HG03460 (cell line): ENCODE results near the gene RIPOR3.
A peak's percentile ranks its signal among the peaks of the same experiment; 100 is the strongest.

ENCODE experiments used
- ATAC-seq: cut with Tn5 transposase; IDR thresholded peaks from one replicate; pipeline ENCODE4 v1.9.1; 2021; ENCODE audit not compliant: unreplicated experiment

Gene RIPOR3

DNA sequence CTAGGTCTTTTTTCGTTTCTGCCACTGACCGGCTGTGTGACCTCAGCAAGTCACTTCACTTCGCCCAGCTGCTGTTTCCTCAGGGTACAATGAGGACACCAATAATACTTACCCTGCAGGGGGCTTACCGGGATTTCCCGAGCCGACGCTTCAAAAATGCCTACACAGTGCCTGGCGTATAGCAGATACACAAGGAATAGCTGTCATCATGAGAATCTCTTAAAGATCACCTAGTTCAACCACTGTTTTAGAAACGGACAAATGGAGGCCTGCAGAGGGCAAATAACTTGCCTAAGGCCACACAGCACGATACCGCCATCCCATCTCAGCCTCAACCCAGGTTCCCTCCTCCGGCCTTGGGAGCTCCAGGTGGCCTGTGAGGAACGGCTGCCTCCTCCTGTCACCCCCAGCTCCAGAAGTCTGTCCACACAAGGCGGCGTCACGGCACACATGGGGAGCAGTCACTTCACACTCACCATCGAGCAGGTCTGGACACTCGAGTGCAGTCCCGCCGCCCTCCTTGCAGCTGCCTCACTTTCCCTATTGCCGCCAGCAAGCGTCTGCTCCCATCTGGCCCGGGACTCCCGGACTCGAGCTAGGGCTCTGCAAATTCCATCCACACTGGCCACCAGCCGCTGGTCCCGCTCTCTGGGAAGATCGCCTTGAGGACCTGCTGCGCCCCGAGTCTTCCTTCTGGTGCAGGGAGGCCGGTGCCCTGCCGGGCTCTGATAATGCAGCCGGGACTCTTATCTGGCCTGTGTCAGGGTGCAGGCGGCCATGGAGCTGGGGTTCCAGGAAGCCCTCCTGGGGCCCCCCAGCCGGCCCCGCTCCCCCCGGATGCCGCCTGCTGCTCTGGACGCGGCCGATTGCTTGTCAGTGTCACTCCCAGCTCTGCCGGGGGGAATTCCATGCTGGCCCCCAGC lies at the start of gene RIPOR3:
Gene RIPOR3, minus strand, starts transcription at position 893 of the 923 bp plus-strand sequence. Its CDS starts 414 bp downstream, at position 479.
- ATAC-seq, result no peak

DNA sequence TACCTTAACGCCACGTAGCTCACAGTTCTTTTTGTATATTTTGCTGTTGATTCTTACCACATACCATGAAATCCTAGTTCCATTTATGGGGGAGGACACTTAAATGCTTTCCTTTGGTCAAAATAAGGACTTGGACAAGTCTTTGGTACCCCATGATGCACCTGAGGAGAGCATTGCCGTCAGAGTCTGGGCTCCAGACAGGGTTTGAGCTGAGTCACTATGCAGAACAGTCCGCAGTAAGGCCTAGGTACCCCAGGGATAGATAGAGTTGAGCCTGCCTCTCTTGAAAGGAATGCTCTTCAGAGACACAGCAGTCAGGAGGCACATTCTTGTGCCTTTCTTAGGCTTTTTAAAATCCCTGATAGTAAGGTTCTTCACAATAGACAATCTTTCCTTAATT lies 46.0 kb upstream of the RIPOR3 start:
- ATAC-seq, result no peak

DNA sequence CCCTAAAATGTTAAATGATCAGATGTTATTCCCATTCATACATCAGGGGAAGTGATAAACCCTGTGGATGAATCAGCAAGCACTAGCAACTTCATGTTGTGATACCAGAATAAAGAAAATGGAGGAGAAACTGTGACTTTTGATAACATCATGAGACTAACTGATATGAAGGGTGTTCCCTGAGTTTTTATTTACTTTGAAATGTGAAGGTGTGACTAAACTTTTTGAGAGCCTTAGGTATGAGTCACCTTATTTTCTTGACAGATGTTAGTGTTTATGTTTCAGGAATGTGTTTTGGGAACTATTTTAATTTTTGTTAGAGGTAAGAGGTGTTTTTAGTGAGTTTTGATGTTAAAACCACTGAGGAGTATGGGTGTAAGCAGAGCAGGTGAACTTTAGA lies 44.5 kb upstream of the RIPOR3 start:
- no peak for ATAC-seq

DNA sequence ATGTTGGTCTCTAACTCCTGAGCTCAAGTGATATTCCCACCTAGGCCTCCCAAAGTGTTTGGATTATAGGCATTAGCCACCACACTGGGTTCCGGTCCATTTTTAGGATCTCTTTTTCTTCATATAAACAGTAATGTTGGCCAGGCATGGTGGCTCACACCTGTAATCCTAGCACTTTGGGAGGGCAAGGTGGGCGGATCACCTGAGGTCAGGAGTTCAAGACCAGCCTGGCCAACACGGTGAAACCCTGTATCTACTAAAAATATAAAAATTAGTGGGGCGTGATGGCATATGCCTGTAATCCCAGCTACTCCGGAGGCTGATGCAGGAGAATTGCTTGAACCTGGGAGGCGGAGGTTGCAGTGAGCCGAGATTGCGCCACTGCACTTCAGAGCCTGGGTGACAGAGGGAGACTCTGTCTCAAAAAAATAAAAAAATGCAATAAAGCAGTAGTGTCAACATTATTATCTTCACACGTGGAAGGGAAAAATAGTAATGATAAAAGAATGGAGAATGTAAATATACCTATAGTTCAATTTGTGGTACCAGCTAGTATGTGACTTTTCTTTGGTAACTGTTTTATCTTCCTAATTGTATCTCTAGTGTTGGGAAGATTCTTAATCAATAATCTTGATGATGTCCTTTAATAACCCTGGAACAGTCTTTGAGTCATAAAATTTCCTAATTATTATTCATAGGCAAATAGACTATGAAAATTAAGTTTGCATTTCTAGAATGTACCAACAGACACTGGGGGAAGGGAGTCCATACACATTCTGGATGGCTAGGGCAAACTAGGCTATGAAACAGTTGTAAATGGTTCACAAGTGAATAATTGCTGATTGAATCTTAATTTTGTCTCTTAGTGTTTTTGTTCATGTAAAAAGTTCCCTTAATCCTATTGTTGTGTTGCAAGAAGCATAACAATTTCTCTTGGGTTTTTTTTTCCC lies 43.7 kb upstream of the RIPOR3 start:
- no peak for ATAC-seq

- no peak for ATAC-seq
Measured at GRCh38 chr20:50733644-50734349, 42.5 kb upstream of the RIPOR3 start.

GRCh38 chr20:50731930-50732690 lies 40.8 kb upstream of the RIPOR3 start:
- ATAC-seq, result no peak

- peak; percentile 85 for ATAC-seq
Measured at GRCh38 chr20:50731055-50731929, 40.0 kb upstream of the RIPOR3 start, which contains the start of gene PARD6B. TSS of gene PARD6B (plus strand) at chr20:50731580. CDS start at chr20:50731787, 207 bp downstream.

DNA sequence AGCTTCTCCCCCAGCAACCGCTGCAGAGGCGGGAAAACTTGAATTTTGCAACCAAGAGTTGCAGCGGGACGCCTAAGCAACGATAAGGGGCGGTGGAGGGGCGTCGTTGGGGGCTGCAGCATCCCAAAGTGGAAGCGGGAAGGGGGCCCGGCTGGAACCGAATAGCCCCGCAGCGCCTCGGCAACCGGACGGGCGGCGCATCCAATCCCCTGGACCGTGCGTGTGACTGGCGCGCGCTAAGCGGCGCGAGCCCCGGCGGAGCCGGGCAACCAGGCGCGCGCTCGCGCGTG lies 39.4 kb upstream of the RIPOR3 start:
- ATAC-seq, result no peak

DNA sequence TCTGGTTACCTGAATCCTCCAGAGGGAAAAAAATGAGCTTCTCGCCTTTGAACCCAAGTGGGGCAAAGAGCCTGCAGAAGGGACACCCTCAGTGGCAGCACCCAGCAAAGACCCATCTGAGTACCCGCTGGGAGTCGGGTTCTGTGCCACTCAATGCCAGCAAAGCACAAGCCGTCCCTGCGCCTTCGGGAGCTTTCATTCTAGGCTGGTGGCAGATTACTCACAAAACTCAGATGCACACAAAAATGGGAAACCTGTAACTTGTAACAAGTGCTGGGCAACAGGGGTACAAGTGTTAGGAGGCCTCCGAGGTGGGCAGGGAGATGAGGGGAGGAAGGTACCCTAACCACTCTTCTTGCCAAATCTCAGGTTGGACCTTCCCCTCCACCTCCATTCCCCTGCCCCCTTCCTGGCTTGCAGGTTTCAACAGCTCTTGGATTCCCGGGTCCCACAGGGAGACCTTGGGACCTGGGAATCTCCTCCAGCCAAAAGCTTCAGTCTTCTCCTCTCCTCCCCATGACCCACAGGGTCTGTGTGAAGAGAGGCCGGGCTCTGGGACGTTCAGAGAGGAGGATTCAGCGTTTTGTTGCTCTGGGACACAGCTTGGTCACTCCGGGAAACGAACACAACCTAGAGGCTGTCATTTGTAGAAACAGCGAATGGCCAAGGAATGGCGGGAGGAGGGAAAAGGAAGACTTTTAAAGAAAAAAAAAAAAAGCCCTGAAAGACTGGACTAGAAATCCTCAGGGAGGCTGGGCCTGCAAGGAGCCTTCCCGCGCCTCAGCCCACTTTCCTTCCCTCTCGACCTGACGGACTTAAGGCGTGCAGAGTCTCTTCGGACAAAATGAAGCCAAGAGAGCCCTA lies 38.8 kb upstream of the RIPOR3 start:
- ATAC-seq, result no peak

GRCh38 chr20:50728981-50729874 lies 37.9 kb upstream of the RIPOR3 start:
- ATAC-seq, result no peak

- ATAC-seq, result no peak
Measured at GRCh38 chr20:50728486-50728980, 37.2 kb upstream of the RIPOR3 start.

DNA sequence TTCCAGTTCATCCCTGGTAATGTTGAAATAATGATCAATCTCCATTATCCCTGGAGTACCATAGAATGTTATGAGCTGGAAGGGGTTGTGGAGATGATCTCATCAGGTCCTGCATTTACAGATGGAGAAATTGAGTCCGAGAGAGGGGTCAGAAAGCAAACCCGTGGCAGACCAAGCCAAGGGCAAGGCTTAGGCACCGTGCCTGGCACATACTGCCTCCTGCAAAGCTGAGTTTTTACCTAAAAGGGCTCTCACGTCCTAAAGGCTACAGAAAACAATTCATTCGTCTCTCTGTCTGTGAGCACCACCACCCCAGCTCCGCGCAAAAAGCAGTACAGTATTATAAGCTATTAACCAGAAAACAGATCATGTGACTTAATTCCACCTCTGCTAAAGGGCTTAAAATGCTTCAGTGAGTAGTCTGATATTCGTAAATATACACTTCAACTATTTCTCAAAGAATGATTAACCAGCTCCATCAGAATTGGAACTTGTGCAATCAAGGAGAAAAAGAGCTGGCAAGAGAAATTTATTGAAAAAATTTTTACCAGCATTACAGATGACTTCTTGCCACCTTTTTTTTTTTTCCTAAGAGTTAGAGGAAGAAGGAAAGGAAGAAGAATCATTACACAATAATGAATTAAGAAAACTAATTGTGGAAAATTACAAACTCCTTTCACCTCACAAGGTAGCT lies 36.6 kb upstream of the RIPOR3 start:
- no peak for ATAC-seq

DNA sequence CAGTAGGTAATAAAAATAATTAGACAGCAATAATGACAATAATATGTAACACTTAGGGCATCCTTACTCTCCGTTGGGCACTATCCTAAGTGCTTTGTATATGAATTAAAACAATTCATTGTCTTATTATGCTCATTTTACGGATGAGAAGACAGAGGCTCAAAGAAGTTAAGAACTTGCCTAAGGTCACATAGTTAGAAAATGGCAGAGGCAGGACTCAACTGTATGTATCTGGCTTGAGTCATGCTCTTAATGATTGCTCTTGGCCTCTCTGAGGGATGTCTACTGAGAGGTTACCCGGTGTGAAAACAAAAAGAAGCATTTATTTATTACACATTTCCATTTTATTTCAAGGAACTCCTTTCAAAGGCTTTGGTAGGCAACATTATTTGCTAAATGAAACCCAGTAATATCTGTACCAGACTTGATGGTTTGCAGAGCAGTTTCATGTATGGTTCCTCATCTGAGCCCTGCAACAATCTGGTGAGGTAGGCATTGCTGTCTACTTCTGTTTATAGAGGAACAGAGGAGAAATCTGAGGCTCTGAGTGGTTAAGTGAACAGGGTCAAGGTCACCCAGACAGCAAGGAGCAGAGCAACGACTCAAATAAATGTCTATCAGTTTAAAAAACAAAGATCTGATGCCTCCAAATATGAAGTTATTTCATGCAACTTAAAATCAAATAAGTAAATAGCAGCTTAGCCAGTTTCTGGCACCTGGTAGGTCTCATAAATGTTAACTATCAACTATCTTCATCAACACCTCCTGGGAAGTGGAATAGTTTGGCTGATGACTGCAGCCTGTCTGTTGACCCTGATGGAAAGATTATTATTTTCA lies 35.8 kb upstream of the RIPOR3 start:
- no peak for ATAC-seq

GRCh38 chr20:50725724-50726005 lies 34.3 kb upstream of the RIPOR3 start:
- ATAC-seq, result no peak

- ATAC-seq, result no peak
Measured at GRCh38 chr20:50724851-50725723, 33.7 kb upstream of the RIPOR3 start.
